ENCODE results near the gene TMEM30B.

GRCh38 chr14:61330511-61330910, 49.4 kb upstream of the TMEM30B start:
- TF ChIP-seq, protein P1, sequence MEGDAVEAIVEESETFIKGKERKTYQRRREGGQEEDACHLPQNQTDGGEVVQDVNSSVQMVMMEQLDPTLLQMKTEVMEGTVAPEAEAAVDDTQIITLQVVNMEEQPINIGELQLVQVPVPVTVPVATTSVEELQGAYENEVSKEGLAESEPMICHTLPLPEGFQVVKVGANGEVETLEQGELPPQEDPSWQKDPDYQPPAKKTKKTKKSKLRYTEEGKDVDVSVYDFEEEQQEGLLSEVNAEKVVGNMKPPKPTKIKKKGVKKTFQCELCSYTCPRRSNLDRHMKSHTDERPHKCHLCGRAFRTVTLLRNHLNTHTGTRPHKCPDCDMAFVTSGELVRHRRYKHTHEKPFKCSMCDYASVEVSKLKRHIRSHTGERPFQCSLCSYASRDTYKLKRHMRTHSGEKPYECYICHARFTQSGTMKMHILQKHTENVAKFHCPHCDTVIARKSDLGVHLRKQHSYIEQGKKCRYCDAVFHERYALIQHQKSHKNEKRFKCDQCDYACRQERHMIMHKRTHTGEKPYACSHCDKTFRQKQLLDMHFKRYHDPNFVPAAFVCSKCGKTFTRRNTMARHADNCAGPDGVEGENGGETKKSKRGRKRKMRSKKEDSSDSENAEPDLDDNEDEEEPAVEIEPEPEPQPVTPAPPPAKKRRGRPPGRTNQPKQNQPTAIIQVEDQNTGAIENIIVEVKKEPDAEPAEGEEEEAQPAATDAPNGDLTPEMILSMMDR (IDR thresholded peaks at IDR 0.05; ENCODE audit: insufficient read depth, low read depth, low read length): no peak
- TF ChIP-seq EZH2 (IDR thresholded peaks at IDR 0.05; ENCODE audit: insufficient read depth, low read length): no peak
